SKM-1 (cell line): ENCODE results near the gene GPC1.
"Not testable (repeated sequence)": the region's sequence is repeated elsewhere in the genome, so short reads cannot be mapped to it uniquely, and the experiment has no call there.

Experiments
- DNase-seq: peaks from one replicate; lab custom pipeline; 2025; ENCODE audit not compliant: unreplicated experiment; lab: John Stamatoyannopoulos, UW

Gene GPC1, protein sequence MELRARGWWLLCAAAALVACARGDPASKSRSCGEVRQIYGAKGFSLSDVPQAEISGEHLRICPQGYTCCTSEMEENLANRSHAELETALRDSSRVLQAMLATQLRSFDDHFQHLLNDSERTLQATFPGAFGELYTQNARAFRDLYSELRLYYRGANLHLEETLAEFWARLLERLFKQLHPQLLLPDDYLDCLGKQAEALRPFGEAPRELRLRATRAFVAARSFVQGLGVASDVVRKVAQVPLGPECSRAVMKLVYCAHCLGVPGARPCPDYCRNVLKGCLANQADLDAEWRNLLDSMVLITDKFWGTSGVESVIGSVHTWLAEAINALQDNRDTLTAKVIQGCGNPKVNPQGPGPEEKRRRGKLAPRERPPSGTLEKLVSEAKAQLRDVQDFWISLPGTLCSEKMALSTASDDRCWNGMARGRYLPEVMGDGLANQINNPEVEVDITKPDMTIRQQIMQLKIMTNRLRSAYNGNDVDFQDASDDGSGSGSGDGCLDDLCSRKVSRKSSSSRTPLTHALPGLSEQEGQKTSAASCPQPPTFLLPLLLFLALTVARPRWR

DNA sequence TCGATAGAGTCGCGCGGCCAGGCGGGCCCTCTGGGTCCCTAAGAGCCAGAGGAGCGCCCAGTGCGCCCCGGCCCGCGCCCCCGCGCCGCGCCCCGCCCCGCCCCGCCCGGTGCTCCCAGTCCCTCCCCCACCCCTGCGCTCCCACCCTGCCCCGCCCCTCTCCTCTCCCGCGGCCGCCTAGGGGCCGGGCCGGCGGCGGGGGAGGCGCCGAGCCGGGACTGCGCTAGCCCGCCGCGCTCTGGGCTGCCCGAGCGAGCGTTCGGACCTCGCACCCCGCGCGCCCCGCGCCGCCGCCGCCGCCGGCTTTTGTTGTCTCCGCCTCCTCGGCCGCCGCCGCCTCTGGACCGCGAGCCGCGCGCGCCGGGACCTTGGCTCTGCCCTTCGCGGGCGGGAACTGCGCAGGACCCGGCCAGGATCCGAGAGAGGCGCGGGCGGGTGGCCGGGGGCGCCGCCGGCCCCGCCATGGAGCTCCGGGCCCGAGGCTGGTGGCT, at the start of gene GPC1:
Gene GPC1, plus strand, starts transcription at position 207 of the 491 bp plus-strand sequence. Its CDS starts 256 bp downstream, at position 463.
- no peak for DNase-seq

- DNase-seq = no peak
These were observed 49.1 kb upstream of the GPC1 start for GRCh38 chr2:240386326-240386725.

- not testable (repeated sequence) for DNase-seq
These were observed 48.7 kb upstream of the GPC1 start for GRCh38 chr2:240386743-240387142.

GRCh38 chr2:240387325-240387668, 48.2 kb upstream of the GPC1 start:
- DNase-seq = no peak

- DNase-seq = no peak
These were observed 47.6 kb upstream of the GPC1 start for GRCh38 chr2:240387669-240388358.

GRCh38 chr2:240388471-240389301, 46.8 kb upstream of the GPC1 start:
- no peak for DNase-seq

DNA sequence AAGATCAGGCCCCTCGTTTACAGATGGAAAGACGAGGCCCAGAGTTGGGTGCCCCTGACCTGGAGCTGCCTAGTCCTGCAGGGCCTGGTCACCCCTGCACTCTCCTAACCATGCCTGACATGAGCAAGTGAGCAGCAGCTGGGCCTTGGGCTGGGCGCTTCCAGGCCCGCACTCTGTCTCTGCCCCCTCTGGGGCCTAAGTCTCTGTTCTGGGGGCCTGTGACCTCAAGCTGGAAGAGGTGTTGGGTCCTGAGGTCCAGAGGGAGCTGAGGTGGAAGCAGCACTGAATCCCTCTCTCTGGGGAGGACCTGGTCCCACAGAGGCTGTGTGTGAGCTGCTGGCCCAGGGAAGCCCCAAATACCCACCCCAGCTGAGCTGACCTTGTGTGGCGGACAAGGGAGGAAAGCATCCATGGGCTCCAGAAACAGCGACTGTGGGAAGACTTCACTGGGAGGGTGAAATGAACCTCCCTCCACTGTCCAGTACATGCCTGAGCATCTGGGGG, 46.1 kb upstream of the GPC1 start:
- DNase-seq = no peak

DNA sequence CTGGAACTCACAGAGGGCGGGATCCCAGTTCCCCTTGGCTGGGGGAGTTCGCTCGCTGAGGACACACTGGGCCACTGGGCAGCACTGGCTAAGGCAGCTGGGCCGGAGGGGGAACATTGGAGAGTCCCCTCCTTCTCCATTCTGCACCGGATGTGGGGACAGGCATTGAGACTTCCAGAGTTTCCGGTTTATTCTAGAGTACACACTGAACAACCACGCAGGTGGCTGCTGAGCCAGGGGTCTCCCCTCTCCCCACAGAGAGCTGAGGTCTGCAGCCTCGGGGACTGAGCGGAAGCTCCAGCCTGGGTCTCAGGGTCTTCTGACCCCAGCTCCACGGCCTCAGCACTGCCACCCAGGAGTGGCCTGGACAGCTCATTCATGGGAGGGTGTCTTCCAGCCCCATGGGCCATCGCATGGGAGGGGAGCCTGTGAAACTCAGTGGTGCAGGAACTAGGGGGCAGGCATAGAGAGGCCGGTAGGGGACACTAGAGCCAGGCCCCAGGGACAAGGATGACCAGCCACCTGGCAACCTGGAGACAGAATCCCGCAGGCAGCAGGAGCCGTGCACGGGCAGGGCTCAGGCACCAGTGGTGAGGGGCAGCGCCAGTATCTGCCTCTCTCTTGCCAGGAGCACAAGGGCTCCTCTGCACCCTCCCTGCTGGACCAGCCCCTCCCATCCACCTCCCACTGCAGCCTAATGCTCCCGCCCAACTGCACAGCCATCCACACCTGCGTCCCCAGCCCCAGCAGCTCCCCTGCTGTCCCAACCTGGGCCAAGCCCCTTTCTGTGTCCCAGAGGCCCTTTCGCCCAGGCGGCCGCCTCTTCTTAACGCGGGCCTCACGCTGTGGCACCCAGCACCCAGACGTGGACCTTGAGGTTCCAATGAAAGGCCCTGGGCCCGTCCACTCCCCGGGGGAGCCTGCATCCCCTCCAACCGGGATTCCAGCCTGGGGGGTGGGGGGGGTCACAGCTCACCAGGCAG, 45.1 kb upstream of the GPC1 start:
- no peak for DNase-seq

DNA sequence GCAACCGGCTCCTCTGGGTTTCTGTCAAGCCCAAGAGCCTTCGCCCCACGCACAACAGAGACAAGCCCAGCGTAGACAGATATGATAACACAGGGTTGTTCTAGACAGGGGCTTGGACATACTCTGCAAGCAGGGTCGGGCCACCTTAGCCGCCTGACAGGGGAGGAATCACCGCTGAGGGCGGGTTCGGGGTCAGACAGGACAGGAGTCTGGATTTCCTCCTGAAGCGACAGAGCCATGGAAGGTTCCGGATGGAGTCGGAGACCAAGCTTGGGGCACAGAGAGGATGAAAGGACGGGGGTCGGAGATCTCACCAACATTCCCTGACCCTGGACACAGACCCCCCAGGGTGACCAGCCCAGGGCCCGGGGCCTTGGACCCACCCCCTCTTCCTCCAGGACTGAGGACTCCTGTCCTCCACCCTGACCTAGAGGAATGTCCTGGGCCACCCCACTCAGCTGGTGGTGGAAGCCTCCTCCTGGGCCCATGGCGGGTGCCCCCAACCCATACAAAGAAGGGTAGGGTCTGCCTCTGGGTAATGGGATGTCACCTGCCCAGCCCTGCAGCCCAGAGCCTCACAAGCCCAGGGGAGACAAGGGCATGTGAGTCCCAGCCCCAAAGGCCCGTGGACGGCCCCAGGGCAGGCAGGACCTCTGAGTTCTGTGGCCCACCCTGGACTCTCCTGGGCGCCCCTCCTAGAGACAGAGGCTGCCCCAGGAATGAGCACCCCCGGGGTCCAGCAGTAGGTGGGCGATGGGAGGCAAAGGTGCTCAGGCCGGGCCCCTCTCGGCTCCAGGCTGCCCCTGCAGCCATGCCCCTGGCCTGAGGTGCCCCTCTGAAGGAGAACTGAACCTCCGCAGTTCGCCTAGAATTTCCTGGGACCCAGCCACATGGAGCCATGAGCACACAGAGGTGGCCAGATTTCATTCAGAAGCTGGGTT, 44.1 kb upstream of the GPC1 start:
- no peak for DNase-seq

GRCh38 chr2:240392084-240392947, 43.1 kb upstream of the GPC1 start:
- no peak for DNase-seq

- DNase-seq = no peak
These were observed 42.3 kb upstream of the GPC1 start for GRCh38 chr2:240392948-240393830.

DNA sequence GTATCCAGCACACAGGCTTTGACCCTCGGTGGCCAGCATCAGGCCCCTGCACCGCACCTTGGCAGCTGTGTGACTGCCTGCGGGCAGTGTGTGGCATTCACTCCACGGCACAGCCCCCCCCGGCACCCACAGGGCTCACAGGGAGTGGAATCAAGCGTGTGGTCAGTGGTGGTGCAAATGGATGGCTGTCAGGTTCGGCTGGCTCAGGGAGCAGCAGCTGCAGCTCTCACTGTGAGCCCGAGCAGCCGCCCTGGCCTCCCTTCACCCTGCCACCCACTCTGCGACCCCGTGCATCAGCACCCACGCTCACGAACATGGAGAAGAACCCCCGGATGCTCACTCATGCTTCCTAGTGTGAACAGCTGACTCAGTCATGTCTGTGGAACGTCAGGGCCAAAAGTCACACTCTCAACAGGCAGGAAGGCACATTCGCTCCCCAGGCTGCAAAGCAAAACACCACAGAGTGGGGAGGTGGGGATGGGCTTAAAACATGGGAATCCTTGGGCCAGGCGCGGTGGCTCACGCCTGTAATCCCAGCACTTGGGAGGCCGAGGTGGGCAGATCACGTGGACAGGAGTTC, 41.5 kb upstream of the GPC1 start:
- no peak for DNase-seq

GRCh38 chr2:240394549-240394948, 40.9 kb upstream of the GPC1 start:
- no peak for DNase-seq

DNA sequence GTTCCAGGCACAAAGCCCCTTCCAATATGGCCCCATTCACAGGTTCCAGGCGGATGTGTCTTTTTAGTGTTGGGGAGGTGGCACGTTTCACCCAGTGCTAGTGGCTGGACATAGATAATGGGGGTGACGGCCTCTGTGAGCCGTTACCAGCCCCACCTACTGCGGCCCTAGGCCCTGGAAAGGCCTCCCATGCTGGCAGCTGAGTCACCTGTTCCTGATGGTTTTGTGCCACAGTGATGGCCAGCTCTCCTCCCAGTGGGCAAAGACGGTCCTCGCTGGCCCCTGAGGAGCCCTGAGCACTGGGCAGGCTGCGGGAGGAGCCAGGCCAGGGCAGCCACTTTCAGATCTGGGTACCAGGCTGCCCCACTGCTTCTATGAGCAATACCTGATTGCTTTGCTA, 40.0 kb upstream of the GPC1 start:
- DNase-seq = no peak

DNA sequence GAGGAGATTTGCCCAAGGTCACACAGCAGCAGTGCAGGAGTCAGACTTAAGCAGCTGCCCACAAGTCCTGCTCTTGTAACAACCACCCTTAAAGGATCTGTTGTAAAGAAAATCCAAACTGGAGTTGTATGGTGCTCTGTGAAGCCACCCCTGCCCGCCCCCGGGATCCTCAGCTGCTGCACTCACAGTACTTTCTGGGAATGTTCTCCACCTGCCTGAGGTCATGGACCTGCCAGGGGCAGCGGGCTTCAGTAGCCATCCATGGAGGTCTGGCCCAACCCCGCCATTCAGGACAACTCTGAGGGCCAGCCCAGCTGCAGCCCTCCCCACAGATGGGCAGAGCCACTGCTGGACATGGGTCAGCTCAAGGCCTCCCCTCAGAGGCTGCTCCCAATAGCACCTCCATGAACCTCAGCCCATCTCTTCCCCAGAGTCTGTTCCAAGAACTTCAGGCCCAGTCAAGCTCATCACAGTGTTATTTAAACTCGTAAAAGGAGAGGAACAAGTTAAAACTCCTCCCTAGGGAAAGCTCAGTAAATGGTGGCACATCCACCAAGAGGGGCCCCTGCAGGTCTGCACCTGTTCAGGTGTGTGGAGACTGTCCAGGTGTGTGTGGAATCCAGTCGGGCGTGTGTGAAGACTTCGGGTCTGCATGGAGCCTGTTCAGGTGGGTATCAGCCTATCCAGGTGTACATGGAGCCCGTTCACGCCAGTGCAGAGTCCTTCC, 39.4 kb upstream of the GPC1 start:
- no peak for DNase-seq
